HG03460 (cell line): ENCODE measurements around the gene LMAN2.
"Not testable (repeated sequence)": the region's sequence is repeated elsewhere in the genome, so short reads cannot be mapped to it uniquely, and the experiment has no call there.

Experiments
- ATAC-seq: cut with Tn5 transposase; IDR thresholded peaks from one replicate; pipeline ENCODE4 v1.9.1; 2021; ENCODE audit not compliant: unreplicated experiment

The LMAN2 gene

DNA sequence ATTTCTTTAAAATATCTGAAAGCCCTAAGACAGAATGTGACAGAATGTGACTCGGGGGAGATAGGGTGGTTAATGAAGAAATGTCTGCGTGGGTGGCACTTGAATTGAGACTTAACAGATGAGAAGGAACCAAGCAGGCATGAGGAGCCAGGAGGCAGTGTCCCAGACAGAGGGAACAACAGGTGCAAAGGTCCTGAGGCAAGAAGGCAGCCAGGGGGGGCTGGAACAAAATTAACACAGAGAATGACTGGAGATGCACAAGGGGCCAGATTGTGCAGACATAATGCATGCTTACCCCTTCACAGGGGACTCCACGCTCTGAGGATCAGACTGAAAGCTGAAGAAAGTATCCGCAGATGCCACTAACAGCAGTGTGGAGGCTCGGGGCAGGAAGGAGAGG is 1.7 kb downstream of the LMAN2 start:
- ATAC-seq: no peak

DNA sequence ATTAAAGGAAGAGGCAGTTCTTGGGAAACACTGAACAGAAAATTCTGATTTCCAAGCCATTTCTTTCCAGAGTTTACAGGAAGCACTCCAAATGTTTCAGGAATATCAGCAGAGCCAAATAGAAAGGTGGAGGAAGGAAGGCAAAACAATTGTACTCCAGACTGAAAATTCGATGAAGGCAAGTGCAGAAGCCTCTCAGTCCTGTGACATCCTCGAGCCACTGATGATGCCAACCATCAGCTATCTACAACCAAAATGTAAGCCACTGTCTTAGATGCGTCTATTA is 2.2 kb downstream of the LMAN2 start:
- no peak for ATAC-seq

DNA sequence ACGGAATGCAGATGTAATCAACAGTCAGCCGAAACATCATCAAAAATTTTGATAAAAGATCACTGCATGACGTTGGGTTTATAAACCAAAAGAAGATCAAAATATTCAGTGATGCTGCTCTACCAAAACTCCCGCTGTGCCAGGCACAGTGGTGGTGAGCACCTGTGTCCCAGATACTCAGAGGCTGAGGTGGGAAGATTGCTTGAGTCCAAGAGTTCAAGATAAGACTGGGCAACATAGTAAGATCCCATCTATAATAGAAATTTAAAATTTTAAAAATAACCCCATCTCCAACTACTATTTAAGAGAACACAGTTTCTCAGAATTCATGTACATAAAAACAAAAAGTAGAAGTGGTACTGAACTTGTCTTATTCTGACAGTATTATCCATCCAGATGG is 3.8 kb downstream of the LMAN2 start:
- ATAC-seq: no peak

DNA sequence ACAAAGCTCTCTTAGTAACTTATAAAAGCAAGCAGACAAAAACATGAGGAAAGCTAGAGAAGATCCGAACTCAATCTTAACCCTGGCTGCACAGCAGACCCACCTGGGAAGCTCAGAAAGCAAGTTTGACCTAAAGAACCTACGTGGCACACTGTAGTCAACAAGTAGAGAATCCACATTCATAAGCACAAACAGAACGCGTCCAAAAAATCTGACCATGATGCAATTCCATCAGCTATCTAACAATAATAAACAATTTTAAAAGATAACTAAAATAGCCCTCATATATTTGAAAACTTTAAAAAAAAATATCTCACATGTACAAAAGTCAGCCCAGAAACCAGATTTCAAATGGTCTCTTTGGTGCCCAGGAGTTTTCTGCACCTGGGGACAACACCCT is 4.6 kb downstream of the LMAN2 start:
- ATAC-seq: no peak

DNA sequence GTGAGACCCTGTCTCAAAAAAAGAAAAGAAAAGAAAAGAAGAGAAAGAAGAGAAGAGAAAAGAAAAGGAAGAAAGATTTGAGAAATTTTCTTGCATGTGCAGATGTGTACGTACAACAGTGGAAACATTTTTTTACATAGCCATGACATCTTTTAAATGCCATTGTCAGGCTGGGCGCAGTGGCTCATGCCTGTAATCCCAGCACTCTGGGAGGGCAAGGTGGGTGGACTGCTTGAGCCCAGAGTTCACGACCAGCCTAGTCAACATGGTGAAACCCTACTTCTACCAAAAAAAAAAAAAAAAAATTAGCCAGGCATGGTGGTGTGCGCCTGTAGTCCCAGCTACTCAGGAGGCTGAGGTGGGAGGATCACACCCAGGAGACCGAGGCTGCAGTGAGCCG is 6.6 kb downstream of the LMAN2 start:
- no peak for ATAC-seq

DNA sequence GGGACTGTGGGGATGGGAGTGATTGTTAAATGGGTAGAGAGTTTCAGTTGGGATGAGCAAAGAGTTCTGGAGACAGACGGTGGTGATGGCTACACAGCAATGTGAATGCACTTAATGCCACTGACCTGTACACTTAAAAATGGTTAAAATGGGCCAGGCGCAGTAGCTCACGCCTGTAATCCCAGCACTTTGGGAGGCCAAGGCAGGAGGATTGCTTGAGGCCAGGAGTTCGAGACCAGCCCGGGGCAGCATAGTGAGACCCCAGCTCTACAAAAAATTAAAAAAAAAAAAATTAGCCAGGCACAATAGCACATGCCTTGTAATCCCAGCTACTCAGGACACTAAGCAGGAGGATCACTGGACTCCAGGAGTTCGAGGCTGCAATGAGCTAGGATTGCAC is 7.7 kb downstream of the LMAN2 start:
- no peak for ATAC-seq

DNA sequence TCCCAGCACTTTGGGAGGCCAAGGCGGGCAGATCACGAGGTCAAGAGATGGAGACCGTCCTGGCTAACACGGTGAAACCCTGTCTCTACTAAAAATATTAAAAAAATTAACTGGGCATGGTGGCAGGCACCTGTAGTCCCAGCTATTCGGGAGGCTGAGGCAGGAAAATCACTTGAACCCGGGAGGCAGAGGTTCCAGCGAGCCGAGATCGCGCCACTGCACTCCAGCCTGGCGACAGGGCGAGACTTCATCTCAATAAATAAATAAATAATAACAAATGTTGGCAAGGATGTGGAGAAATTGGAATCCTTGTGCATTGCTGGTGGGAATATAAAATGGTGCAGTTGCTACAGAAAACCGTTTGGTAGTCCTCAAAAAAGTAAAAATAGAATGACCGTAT is 8.5 kb downstream of the LMAN2 start:
- not testable (repeated sequence) for ATAC-seq

DNA sequence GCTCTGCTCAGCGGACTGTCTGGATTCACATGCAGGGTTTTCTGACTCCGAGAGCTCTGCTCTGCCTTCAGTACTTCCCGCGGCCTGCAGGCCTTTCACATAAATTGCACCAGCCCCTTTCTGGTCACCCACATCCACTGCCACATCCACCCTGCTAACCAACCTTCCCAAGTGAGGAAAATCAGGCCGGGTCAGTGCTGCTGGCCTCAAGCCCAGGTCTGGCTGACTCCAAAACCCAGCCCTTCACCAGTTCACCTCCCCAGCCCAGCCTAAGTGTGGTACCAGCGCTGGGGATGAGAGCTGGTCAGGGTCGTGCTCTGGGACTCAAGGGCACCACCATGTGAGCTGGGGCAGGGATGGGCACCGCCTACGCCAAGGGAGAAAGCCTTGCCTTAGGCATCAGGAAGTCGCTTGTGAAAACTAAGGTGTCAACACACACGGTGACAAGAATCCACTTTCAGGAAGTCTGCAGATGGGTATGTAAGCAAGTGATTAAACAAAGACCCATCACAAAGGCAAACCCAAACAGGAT is 12.3 kb downstream of the LMAN2 start:
- ATAC-seq: no peak

DNA sequence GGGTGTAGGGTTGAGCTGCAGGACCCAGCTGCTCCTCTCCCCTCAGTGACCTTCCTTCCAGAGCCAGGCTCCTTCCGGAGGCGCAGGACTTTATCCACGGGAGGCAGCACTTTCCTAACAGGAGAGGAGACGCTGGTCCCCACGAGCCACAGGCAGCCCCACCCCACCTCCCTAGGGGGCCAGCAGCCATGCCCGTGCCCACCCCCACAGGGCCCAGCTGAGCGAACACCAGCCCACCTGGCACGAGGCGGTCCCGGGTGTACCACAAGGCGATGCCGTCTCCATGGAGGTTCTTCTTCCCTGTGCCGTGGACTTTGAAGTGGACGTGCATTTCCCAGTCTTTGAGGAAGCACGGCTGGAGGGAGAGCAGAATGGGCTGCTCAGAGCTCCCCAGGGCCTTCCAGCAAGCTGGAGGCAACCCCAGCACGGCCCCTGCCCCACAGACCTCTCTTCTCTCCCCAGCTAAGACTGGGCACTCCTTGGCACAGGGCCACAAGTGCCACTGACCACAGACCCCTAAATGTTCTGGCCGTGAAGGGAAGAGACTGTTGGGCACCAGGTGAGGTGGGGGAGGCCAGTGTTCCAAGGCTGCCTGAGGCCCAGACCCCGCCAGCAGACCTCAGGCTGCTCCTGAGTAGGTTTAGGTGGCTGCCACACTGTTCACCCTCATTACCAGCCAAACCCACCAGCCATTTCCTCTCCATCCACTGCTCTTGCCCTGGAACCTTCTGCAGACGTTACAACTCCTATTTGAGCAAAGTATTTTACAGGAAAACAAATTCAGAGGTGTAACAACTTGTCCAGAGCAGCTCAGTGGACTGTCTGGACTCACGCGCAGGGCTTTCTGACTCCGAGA is 13.0 kb downstream of the LMAN2 start:
- ATAC-seq: no peak

DNA sequence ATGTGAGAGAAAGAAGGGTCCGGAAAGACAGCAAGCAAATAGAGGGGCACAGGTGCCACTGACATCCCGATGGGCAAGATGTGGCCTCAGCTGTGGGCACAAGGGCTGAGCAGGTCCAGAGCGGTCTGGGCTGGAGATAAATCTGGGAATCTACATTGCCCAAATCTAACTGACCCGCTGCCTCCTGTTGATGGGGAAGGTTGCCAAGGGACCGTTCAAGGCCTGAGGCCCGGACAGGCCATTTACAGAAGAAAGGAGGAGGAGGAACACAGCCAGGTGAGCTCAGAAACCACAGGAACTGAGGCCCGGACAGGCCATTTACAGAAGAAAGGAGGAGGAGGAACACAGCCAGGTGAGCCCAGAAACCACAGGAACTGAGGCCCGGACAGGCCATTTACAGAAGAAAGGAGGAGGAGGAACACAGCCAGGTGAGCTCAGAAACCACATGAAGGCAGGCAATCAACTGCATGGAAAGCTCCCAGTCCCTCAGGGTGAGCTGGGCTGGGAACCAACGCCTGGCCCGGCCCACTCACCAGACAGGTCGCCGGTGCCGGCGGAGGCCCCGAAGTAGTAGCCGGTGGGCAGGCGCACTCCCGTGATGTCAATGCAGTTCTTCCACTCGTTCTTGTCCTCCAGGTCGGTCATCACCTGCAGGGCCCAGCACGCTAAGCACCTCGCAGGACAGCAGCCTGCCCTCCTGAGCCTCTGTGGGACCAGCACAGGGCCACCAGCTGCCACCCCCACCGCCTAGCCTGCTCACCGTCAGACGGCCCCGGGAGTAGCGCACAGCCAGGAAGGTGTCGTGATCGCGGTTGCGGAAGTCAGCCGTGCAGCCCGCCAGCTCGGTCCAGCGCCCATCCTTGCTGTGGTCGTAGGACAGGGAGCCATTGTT is 14.6 kb downstream of the LMAN2 start:
- ATAC-seq: no peak

DNA sequence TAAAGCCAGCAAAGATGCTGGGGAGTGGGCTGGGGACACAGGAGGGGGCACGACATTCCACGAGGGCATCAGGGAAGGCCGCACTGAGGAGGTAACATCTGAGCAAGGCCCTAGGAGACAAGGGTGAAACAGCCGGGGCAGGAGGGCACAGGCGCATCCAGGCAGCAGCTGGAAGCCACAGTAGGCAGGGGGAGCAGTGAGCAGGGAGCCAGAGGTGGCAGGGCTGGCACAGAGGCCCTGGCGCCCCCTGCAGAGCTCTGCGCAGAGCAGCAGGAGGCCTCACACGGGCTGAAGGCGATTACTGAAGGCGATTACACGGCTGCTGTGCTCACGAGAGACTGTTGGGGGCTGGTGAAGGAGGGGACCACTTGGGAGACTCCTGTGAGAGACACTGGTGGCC is 15.4 kb downstream of the LMAN2 start:
- no peak for ATAC-seq

DNA sequence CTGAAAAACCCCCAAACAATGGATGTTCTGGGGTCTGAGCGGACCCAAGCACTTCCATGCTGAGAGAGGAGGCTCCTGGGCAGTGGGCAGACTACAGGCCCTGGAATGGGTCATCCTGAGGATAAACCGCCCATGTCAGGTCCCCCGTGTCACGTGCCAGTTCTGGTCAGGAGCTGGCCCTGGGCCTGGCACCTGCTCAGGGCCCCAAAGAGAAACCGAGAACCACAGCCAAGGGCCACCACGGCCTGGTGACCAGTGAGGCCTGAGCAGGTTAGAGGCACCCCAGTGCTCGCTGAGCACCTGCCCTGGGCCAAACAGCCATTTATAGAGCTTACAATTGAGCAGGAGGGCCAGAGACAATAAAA is 15.8 kb downstream of the LMAN2 start:
- ATAC-seq: no peak

DNA sequence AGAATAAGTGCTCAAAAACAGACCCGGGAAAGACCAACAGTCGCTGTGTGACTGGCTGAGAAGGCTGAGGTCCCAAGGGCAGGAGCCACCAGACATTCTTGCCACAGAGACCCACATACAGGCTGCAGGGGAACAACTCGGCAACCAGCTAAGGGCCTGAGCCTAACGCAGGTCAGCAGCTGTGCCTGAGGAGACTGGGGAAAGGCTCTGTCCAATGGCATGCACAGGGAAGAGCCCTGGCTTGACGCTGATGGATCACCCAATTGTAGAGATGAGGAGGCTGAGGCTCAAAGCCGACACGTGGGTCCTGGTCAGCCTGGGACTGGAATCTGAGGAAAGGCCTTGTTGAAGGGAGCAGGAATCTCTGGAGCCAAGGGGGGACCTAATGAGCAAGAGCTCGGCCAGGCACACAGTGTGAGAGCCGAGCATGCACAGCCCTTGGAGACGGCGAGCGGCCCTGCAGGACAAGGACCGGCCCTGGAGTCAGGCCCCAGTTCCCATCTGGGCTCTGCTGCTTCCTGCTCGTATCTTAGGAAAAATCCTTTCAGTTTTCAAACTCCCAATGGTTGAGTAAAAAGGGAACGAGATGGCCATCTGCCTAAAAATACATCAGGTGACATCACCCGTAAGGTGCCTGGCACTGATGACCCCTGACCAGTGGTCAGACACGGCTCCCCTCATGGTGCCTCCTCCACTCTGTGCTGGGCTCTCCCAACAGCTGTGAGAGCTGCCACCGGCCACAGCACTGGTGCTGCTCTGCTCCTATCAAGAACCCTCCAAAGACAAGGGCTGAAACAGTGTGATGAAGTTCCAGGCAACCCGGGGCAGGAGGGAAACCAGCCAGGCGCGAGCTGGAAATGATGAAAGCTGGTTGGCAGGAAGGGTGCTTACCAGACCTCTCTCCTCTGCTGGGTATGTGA is 16.4 kb downstream of the LMAN2 start:
- ATAC-seq: no peak

DNA sequence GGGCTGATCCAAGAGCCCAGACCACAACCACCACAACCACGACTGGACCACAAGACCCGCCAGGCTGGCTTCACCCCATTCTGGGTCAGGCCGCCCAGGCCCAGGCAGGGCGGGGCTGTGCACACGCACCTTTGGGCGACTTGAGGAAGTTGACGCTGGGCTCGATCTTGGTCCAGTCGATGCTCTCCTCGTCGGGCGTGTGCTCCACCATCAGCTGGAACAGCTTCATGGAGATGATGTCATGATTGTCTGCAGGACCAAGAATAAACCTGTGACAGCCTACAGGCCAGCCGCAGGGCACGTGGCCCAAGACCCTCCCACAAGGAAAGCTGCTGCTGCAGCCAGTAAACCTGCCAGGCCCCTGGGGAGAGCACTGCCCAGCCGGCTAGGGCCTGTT is 17.3 kb downstream of the LMAN2 start:
- ATAC-seq: no peak

DNA sequence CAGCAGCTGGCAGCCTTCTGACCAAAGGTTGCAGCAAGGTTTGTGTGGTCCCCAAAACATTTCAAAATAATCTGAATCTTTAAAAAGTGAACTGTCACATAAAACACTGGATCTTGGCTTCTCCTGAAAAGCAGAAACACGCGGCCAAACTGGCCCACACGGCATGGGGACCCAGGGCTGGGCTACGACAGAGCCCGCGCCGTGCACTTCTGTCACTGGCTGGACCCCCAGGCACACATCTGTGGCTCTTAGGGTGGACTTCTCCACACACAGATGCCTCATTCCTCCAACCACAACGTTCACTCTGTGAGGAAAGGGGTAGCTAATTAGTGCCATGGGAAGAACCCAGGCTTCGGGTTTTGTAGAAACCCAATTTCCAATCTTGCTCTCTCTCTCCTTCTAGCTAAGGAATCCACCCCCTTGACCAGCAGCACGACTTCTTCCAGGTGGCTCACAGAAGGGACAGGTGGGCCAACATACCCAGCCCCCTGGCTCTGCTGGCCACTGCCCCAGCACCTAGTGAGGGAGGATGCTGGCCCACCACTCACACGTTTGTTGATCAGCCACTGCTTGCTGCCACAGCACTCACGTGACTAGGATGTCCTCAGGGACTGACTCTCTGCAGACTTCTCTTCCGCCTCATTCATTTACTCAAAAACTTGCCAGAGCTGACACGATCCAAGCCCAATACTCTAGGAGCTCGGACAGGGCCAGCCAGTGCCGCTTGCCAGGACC is 17.9 kb downstream of the LMAN2 start:
- no peak for ATAC-seq

DNA sequence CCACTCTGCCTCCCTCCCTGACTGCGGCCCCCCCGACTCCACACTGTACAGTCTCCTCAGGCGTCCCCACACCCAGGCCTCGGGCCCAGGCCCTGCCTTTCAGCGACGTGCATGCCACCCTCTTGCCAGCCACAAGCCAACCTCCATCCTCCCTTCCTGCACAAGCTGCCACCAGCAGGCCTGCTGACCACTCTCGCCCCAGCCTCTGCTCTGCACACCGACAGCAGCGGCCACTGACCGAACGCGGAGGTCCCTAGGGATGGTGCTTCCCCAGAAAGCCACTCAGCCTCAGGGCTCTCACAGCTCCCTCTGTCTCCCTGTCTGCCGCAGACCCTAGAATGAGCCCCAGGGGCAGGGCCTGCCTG is 18.6 kb downstream of the LMAN2 start:
- ATAC-seq: no peak

DNA sequence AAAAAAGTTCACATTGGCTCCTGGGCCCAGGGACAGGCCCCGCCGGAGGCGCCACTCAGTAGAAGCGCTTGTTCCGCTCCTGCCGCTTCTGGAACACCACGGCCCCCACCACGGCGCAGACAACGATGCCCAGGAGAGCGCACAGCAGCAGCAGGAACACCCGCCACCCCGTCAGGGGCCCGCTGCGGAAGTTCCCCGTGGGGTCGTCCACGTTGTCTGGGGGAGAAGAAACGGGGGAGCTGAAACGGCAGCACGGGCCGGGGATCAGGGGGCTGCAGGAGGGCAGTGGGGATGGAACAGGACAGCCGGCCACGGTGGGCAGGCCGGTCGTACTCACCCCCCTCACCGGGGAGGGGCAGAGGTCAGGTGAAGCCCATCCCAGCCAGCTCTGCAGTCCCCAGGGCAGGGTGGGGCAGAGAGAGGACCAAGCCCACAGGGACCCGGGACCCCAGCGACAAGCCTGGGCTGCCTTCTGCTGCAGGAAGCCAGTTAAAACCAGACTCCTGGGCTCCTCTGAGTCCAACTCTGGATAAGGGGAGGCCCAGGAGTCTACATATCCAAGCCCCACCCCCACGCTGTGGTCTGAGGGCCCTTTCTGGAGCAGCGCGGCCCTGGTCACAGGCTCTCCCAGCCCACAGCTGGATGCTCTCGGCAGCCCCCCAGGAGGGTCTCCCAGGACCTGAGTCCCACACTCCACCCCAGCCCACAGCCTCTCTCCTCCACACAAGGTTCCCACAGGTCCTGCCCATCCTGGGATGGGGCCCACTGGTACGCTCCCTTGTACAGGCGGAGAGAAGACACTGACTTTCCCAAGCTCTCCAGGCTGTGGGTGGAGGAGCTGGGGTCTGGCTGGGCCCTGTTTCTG is 19.2 kb downstream of the LMAN2 start:
- no peak for ATAC-seq

DNA sequence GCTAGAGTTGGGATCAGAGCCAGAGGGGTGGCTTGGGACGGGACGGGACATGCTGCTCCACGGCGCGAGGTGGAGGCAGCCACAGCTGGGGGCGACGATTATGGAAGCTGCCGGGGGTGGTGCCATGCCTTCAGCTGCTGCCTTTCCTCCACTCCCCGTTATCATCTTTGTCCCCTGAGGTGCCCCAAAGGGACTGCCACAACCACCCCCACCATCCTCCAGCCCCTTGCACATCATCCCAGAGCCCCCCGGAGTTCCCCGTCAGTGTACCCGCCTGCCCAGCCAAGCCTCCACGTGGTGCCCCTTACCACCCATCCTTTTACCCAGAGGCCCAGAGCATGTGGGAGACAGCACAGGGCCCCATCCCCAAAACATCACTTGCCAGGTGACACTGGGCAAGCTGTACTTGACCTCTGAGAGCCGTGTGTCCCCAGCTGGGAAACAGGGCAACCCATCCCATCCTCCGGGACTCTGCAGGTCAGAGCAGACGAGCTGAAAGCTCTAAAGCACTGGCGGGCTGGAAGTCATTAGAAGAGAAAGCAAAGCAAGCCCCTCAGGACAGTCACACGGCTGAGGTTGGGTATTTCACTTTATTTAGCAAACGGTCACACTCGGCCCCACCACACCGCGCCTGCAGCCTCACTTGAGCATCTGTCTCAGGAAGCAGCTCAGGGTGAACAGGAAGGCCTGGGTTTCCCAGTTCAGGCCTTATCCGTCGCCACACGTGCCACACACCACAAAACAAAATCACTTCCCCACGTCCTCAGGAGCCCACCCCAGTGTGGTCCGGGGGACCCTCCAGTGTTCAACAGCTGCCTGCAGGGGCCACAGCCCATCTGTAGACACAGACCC is 20.3 kb downstream of the LMAN2 start:
- no peak for ATAC-seq

DNA sequence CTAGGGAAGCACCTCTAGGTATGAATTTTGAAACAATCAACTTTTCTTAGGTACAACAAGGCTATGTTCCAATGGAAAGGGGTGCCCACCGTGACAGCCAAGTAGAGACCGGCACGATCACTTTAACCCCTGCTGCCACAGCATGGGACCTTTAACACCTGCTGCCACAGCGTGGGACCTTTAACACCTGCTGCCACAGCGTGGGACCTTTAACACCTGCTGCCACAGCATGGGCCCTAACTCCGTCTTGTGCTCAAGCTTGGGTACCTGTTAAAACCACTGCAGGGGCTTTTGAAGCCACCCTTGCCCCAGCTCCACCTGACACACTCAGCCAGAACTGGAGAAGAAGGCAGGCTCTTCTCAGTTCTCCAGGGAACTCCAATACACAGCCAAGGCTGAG is 21.6 kb downstream of the LMAN2 start:
- ATAC-seq: no peak
